H9 (cell line): ENCODE measurements around the gene ARHGAP8. TPM values are rescaled to one million over a fixed set of nuclear protein-coding genes. Genes with fewer than 3 reads are reported as not detected.

ENCODE experiments used
- DNase-seq: peaks from one replicate; pipeline ENCODE4 v3.0.0-alpha.2; 2017
- H2AFZ ChIP-seq: one replicate; pipeline ENCODE4 v1.6.1; 2013; ENCODE audit warnings: mild to moderate bottlenecking, low read length, control low read depth, moderate library complexity
- H2AK5ac ChIP-seq: 2 replicates; pipeline ENCODE4 v1.6.1; 2013; ENCODE audit warnings: low read length, control low read depth, mixed read lengths; ENCODE audit not compliant: insufficient read length
- H2BK120ac ChIP-seq: one replicate; pipeline ENCODE4 v1.6.1; 2013; ENCODE audit warnings: low read depth, mild to moderate bottlenecking, low read length, control low read depth, inconsistent platforms; ENCODE audit not compliant: poor library complexity, severe bottlenecking
- H2BK12ac ChIP-seq: 2 replicates; pipeline ENCODE4 v1.6.1; 2013; ENCODE audit warnings: low read length, control low read depth, mixed read lengths, low read depth; ENCODE audit not compliant: insufficient read length
- H2BK15ac ChIP-seq: 2 replicates; pipeline ENCODE4 v1.6.1; 2013; ENCODE audit warnings: low read depth, low read length, control low read depth
- H2BK20ac ChIP-seq: one replicate; pipeline ENCODE4 v1.6.1; 2013; ENCODE audit warnings: low read depth, mild to moderate bottlenecking, low read length, control low read depth, inconsistent platforms; ENCODE audit not compliant: poor library complexity, severe bottlenecking
- H2BK5ac ChIP-seq: 2 replicates; pipeline ENCODE4 v1.6.1; 2013; ENCODE audit warnings: low read length, control low read depth, mixed read lengths; ENCODE audit not compliant: insufficient read length
- H3K14ac ChIP-seq: 2 replicates; pipeline ENCODE4 v1.6.1; 2013; ENCODE audit warnings: low read length, control low read depth; ENCODE audit not compliant: insufficient read depth
- H3K18ac ChIP-seq: 2 replicates; pipeline ENCODE4 v1.6.1; 2013; ENCODE audit warnings: low read depth, mild to moderate bottlenecking, mixed read lengths, low read length, control low read depth; ENCODE audit not compliant: insufficient read length
- H3K23ac ChIP-seq: 2 replicates; pipeline ENCODE4 v1.6.1; 2013; ENCODE audit warnings: low read length, control low read depth, mixed read lengths, low read depth; ENCODE audit not compliant: insufficient read length
- H3K23me2 ChIP-seq: 2 replicates; pipeline ENCODE4 v1.6.1; 2013; ENCODE audit warnings: low read depth, mild to moderate bottlenecking, mixed read lengths, low read length, control low read depth; ENCODE audit not compliant: insufficient read length, poor library complexity, severe bottlenecking
- H3K27ac ChIP-seq: 2 replicates; pipeline ENCODE4 v1.5.1; 2013; ENCODE audit warnings: low read length, control low read depth, mixed read lengths, low read depth; ENCODE audit not compliant: insufficient read length
- H3K27me3 ChIP-seq: 2 replicates; pipeline ENCODE4 v1.6.1; 2013; ENCODE audit warnings: low read length, control low read depth, inconsistent platforms; ENCODE audit not compliant: insufficient read depth
- H3K4ac ChIP-seq: 2 replicates; pipeline ENCODE4 v1.6.1; 2013; ENCODE audit warnings: low read depth, mild to moderate bottlenecking, control low read depth, inconsistent platforms, low read length, moderate library complexity
- H3K4me1 ChIP-seq: 2 replicates; pipeline ENCODE4 v1.6.1; 2013; ENCODE audit warnings: low read length, control low read depth, inconsistent platforms; ENCODE audit not compliant: insufficient read depth
- H3K4me2 ChIP-seq: 2 replicates; pipeline ENCODE4 v1.6.1; 2013; ENCODE audit warnings: low read length, control low read depth, mixed read lengths; ENCODE audit not compliant: insufficient read length, insufficient read depth
- H3K56ac ChIP-seq: 2 replicates; pipeline ENCODE4 v1.6.1; 2013; ENCODE audit warnings: low read depth, mild to moderate bottlenecking, mixed read lengths, low read length, control low read depth; ENCODE audit not compliant: insufficient read length
- H3K79me1 ChIP-seq: 2 replicates; pipeline ENCODE4 v1.6.1; 2013; ENCODE audit warnings: low read depth, mild to moderate bottlenecking, moderate library complexity, low read length, control low read depth, inconsistent platforms; ENCODE audit not compliant: insufficient read depth, poor library complexity, severe bottlenecking
- H3K79me2 ChIP-seq: 2 replicates; pipeline ENCODE4 v1.6.1; 2013; ENCODE audit warnings: low read length, control low read depth, inconsistent platforms; ENCODE audit not compliant: insufficient read depth
- H3K9ac ChIP-seq: 2 replicates; pipeline ENCODE4 v1.6.1; 2013; ENCODE audit warnings: low read length, control low read depth, mixed read lengths; ENCODE audit not compliant: insufficient read length; ENCODE audit errors: extremely low read depth
- H3K9me3 ChIP-seq: one replicate; pipeline ENCODE4 v1.6.1; 2013; ENCODE audit warnings: low read depth, low read length, inconsistent platforms; ENCODE audit not compliant: control insufficient read depth
- H3T11ph ChIP-seq: one replicate; pipeline ENCODE4 v1.6.1; 2013; ENCODE audit warnings: mild to moderate bottlenecking, low read length, control low read depth, inconsistent platforms
- H4K20me1 ChIP-seq: one replicate; pipeline ENCODE4 v1.6.1; 2013; ENCODE audit not compliant: control insufficient read depth, insufficient read length, insufficient read depth
- H4K5ac ChIP-seq: 2 replicates; pipeline ENCODE4 v1.6.1; 2013; ENCODE audit warnings: low read depth, mild to moderate bottlenecking, mixed read lengths, low read length, control low read depth; ENCODE audit not compliant: insufficient read length
- H4K8ac ChIP-seq: replicated peaks from 2 replicates; pipeline ENCODE4 v1.6.1; 2013; ENCODE audit warnings: low read length, control low read depth, mixed read lengths, low read depth; ENCODE audit not compliant: insufficient read length
- H4K91ac ChIP-seq: 2 replicates; pipeline ENCODE4 v1.6.1; 2013; ENCODE audit warnings: low read depth, mild to moderate bottlenecking, moderate library complexity, mixed read lengths, low read length, control low read depth; ENCODE audit not compliant: insufficient read length
- H3K27ac Mint-ChIP-seq, 3 experiments: 2 replicates in 2 of 3; 3 replicates in 1 of 3; pipeline ENCODE4 v1.8.0; 2020 to 2021; ENCODE audit warnings: mixed read lengths in 3 of 3, mild to moderate bottlenecking in 1 of 3, moderate library complexity in 1 of 3
- H3K27me3 Mint-ChIP-seq: 2 replicates; pipeline ENCODE4 v1.8.0; 2021; ENCODE audit warnings: low read depth, mild to moderate bottlenecking, moderate library complexity, mixed read lengths
- H3K36me3 Mint-ChIP-seq, 3 experiments: 2 replicates in 2 of 3; 3 replicates in 1 of 3; pipeline ENCODE4 v1.8.0; 2020 to 2021; ENCODE audit warnings: low read depth in 3 of 3, mixed read lengths in 3 of 3; ENCODE audit not compliant: insufficient read depth in 1 of 3
- H3K4me1 Mint-ChIP-seq, 2 experiments: 2 replicates each; pipeline ENCODE4 v1.8.0; 2020; ENCODE audit warnings: mixed read lengths in 2 of 2
- H3K4me3 Mint-ChIP-seq, 2 experiments: 2 replicates in 1 of 2; 3 replicates in 1 of 2; pipeline ENCODE4 v1.8.0; 2020 to 2021; ENCODE audit warnings: mild to moderate bottlenecking in 2 of 2, mixed read lengths in 2 of 2, moderate library complexity in 1 of 2
- H3K9me3 Mint-ChIP-seq, 2 experiments: 2 replicates in 1 of 2; 3 replicates in 1 of 2; pipeline ENCODE4 v1.8.0; 2020; ENCODE audit warnings: mild to moderate bottlenecking in 2 of 2, mixed read lengths in 2 of 2, moderate library complexity in 1 of 2
- CTCF ChIP-seq: fragments of 200-600 bp; sonication (generic); conservative IDR thresholded peaks from 3 replicates; pipeline ENCODE4 v1.8.0; 2021; ENCODE audit warnings: antibody characterized with exemption, mild to moderate bottlenecking
- WGBS: extraction: QIAGEN DNeasy Blood & Tissue Kit; methylation state at CpG from one replicate; pipeline ENCODE4 v1.1.7; 2013; ENCODE audit warnings: missing lambda C conversion rate, low lambda C conversion rate, mixed read lengths; ENCODE audit not compliant: insufficient read length; ENCODE audit errors: extremely low coverage; 5-methylcytosine and 5-hydroxymethylcytosine counted together
- total RNA-seq: library from RNA; stranded (reverse); gene quantifications from 2 replicates; pipeline ENCODE4 v1.2.1, GENCODE V29; 2021

ARHGAP8 gene
- total RNA-seq, 1 experiment from 2014 or later, result 35.4 TPM

DNA sequence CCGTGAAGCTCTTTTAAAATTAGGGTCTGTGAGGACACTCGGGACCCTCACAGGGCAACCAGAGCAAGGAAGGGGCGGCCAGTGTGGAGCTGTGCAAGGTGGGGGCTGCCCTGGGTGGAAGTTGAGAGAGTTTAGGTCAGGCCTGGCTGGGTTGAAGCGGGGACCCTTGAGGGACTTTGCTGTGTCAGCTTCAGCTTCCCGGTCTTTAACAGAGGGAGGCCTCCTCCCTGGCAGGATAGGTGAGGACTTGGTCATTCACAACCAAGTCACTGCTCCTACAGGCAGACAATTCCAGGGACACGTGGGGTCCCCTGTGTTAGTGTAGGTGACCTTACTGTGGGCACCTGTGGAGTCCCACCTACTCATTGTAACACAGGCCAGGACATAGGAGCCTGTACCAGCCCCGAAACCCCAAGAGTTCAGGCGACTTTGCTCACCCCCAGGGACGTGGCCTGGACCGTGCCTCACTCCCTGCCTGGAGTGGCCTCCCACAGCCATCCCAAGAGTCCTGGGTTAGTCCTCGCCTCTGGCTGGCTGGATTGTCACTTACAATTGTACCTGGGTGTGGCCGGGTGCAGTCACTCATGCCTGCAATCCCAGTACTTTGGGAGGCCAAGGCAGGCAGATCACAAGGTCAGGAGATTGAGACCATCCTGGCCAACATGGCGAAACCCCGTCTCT is 18.8 kb upstream of the ARHGAP8 start:
- H3K9me3 Mint-ChIP-seq, result no peaks in the 10 kb centered on the region
- no peak for TF ChIP-seq CTCF

More for the DNA sequence above, 18.8 kb upstream of the ARHGAP8 start:
- no peak overlapping the region for H2AFZ ChIP-seq
- Mint-ChIP-seq H3K36me3 (no peaks in the 10 kb centered on the region), H3K27me3 (peaks cover 2% of the 10 kb centered on the region), H3K4me1 (peaks cover 12 to 36% of the 10 kb centered on the region in 2 experiments), H3K4me3 (no peak overlapping the region), H3K27ac (peak overlapping the region in 1 of 3 experiments; percentile 84; a peak in 3 of 7 replicates)
- no peak overlapping the region for H3K4me2 ChIP-seq
- H2BK20ac ChIP-seq, result no peak overlapping the region
- no peak overlapping the region for H3K56ac ChIP-seq
- no peaks in the 10 kb centered on the region for H3K23me2 ChIP-seq
- H3K4ac ChIP-seq, result no peak overlapping the region
- H2AK5ac ChIP-seq, result no peak overlapping the region
- H3K27ac ChIP-seq, result no peak overlapping the region
- no peaks in the 10 kb centered on the region for H3K27me3 ChIP-seq
- no peak overlapping the region for H4K8ac ChIP-seq
- H3K79me1 ChIP-seq, result no peaks in the 10 kb centered on the region
- no peaks in the 10 kb centered on the region for H3K79me2 ChIP-seq
- H2BK12ac ChIP-seq, result no peak overlapping the region
- H4K20me1 ChIP-seq, result no peaks in the 10 kb centered on the region
- H3K4me1 ChIP-seq, result no peaks in the 10 kb centered on the region; the same call in 1 of the 2 replicates
- no peaks in the 10 kb centered on the region for H3K9me3 ChIP-seq
- H4K5ac ChIP-seq, result no peak overlapping the region
- H3K23ac ChIP-seq, result no peak overlapping the region
- H3K9ac ChIP-seq, result no peak overlapping the region
- WGBS, result no CpG with 5 or more reads among the region's 14 CpGs
- H3K14ac ChIP-seq, result no peak overlapping the region
- H3T11ph ChIP-seq, result no peak overlapping the region
- no peak overlapping the region for H2BK120ac ChIP-seq
- no peak overlapping the region for H3K18ac ChIP-seq
- DNase-seq, result no peak
- H4K91ac ChIP-seq, result no peak overlapping the region
- no peak overlapping the region for H2BK5ac ChIP-seq
- no peak overlapping the region for H2BK15ac ChIP-seq
